Lower lobe of right lung (tissue), 2 donors: ENCODE data around the gene TADA3. TPM values are rescaled to one million over a fixed set of nuclear protein-coding genes. Genes with fewer than 3 reads are reported as not detected.

Source experiments
- ATAC-seq, 2 donors: fragments of 200-7000 bp; cut with Tn5 transposase; one replicate each; pipeline ENCODE4 v1.9.1; 2020 to 2022; ENCODE audit warnings: mild to moderate bottlenecking in 2 of 2, moderate library complexity in 2 of 2
- DNase-seq: peaks from one replicate; pipeline ENCODE4 v3.0.0-alpha.2; 2020
- H3K27ac ChIP-seq: fragments of 200-600 bp; one replicate; pipeline ENCODE4 v1.8.0; 2022
- H3K27me3 ChIP-seq: fragments of 200-600 bp; one replicate; pipeline ENCODE4 v1.8.0; 2022; ENCODE audit warnings: low read depth
- H3K36me3 ChIP-seq: fragments of 200-600 bp; one replicate; pipeline ENCODE4 v1.8.0; 2022; ENCODE audit warnings: mild to moderate bottlenecking
- H3K4me1 ChIP-seq: fragments of 200-600 bp; one replicate; pipeline ENCODE4 v1.8.0; 2022
- H3K4me3 ChIP-seq: fragments of 200-600 bp; one replicate; pipeline ENCODE4 v1.8.0; 2022; ENCODE audit warnings: mild to moderate bottlenecking
- H3K9me3 ChIP-seq: fragments of 200-600 bp; one replicate; pipeline ENCODE4 v1.8.0; 2022
- intact Hi-C: fragments of 100-400 bp; cut with DNase I; formaldehyde crosslinking; loops from one replicate; pipeline ENCODE4 v1.11.0; 2022
- total RNA-seq: library from RNA; stranded (reverse); fragmentation: NEBNext Ultra II Directional; extraction: Animal tissue kit (Norgen Biotek cat#: 25700); gene quantifications from one replicate; pipeline ENCODE4 v1.2.1, GENCODE V29; 2021
- TF ChIP-seq, protein P1 (sequence below): fragments of 200-600 bp; IDR thresholded peaks from one replicate; pipeline ENCODE4 v1.8.0; 2022; ENCODE audit warnings: antibody characterized with exemption, mild to moderate bottlenecking
- donor health status: DM: no; HTN: yes; CAD: no; lungs with severe emphysema.

TADA3 gene
- total RNA-seq, 1 donor from 2014 or later, result 53.8 TPM

DNA sequence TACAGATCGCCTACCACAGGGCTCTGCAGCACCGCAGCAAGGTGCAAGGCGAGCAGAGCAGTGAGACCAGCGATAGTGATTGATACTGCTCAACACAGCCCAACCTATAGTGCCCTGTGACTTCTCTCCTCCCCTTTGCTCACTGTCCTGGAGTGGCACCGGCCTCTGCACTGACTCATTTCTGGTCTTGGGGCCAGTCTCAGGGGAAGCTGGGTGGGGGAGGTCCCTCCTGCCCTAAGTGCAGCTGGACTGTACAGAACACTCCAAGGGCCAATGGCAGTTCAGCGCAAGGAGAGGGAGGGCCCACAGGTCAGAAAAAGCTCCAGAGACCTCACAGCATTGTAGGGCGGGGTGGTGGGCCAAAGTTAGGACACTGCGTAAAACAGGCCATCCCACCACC is 45.0 kb downstream of the TADA3 start:
- Histone ChIP-seq H3K4me1 (peaks cover 26% of the 10 kb centered on the region), H3K36me3 (peaks cover 72% of the 10 kb centered on the region), H3K4me3 (no peak overlapping the region), H3K27ac (no peak overlapping the region), H3K9me3 (no peaks in the 10 kb centered on the region), H3K27me3 (no peaks in the 10 kb centered on the region)
- intact Hi-C loops, result no loop called here
- ATAC-seq, result no peak
- DNase-seq, result no peak
- TF ChIP-seq, protein P1, sequence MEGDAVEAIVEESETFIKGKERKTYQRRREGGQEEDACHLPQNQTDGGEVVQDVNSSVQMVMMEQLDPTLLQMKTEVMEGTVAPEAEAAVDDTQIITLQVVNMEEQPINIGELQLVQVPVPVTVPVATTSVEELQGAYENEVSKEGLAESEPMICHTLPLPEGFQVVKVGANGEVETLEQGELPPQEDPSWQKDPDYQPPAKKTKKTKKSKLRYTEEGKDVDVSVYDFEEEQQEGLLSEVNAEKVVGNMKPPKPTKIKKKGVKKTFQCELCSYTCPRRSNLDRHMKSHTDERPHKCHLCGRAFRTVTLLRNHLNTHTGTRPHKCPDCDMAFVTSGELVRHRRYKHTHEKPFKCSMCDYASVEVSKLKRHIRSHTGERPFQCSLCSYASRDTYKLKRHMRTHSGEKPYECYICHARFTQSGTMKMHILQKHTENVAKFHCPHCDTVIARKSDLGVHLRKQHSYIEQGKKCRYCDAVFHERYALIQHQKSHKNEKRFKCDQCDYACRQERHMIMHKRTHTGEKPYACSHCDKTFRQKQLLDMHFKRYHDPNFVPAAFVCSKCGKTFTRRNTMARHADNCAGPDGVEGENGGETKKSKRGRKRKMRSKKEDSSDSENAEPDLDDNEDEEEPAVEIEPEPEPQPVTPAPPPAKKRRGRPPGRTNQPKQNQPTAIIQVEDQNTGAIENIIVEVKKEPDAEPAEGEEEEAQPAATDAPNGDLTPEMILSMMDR, result no peak

DNA sequence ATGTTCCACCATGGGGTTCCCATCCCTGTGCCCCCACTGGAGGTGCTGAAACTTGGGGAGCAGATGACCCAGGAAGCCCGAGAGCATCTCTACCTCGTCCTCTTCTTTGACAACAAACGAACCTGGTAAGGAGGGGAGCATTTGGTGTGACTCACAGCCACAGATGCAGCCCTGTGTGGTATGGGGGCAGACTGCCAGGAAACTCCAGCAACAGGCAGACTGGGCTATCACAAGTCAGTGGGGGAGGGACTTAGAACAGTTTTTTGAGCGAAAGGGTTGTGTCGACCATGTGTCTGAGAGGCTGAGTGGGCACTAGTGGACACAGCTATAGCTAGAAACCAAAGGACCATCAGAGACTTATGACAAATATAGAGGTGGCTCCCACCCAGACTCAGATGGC is 45.9 kb downstream of the TADA3 start:
- peaks cover 19% of the 10 kb centered on the region for H3K4me1 ChIP-seq
- no peaks in the 10 kb centered on the region for H3K9me3 ChIP-seq
- ATAC-seq (no peak), DNase-seq (no peak)
- no peaks in the 10 kb centered on the region for H3K27me3 ChIP-seq
- no peak overlapping the region for H3K27ac ChIP-seq
- intact Hi-C loops, result no loop called here
- H3K36me3 ChIP-seq, result peaks cover 72% of the 10 kb centered on the region
- no peak overlapping the region for H3K4me3 ChIP-seq
- TF ChIP-seq, protein P1, result no peak

DNA sequence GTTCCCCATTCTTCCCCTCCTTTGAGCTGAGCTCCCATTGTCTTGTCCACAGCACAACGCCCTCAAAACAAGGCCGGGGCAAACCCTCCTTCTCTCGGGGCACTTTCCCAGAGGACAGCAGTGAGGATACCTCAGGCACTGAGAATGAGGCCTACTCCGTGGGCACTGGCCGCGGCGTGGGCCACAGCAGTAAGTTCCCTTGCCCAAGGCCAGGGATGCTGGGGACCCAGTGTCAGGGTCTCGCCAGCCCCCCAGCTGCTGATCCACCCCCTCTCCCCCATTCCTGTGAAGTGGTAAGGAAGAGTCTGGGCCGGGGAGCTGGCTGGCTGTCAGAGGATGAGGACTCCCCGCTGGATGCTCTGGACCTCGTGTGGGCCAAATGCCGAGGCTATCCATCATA is 46.8 kb downstream of the TADA3 start:
- Histone ChIP-seq H3K4me3 (no peak overlapping the region), H3K27me3 (no peaks in the 10 kb centered on the region), H3K36me3 (peaks cover 80% of the 10 kb centered on the region), H3K4me1 (peaks cover 11% of the 10 kb centered on the region), H3K9me3 (no peaks in the 10 kb centered on the region), H3K27ac (no peak overlapping the region)
- no peak for ATAC-seq
- intact Hi-C loops, result no loop called here
- TF ChIP-seq, protein P1, result no peak
- DNase-seq, result no peak

DNA sequence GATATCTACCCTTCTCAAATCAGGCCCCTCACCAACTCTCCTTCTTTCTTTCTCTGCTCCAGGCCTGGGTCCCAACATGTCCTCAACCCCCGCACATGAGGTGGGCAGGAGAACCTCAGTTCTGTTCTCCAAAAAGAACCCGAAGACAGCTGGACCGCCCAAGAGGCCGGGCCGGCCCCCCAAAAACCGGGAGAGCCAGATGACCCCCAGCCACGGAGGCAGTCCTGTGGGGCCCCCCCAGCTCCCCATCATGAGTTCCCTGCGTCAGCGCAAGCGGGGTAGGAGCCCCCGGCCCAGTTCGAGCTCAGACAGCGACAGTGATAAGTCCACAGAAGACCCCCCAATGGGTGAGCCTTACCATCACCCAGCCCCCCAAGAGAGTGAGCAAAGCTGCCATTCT is 48.1 kb downstream of the TADA3 start:
- no peak for DNase-seq
- no peaks in the 10 kb centered on the region for H3K9me3 ChIP-seq
- no peak overlapping the region for H3K27ac ChIP-seq
- TF ChIP-seq, protein P1, result no peak
- H3K4me1 ChIP-seq, result peaks cover 5% of the 10 kb centered on the region
- intact Hi-C loops, result no loop called here
- no peaks in the 10 kb centered on the region for H3K27me3 ChIP-seq
- ATAC-seq, result no peak
- peaks cover 93% of the 10 kb centered on the region for H3K36me3 ChIP-seq
- no peak overlapping the region for H3K4me3 ChIP-seq

DNA sequence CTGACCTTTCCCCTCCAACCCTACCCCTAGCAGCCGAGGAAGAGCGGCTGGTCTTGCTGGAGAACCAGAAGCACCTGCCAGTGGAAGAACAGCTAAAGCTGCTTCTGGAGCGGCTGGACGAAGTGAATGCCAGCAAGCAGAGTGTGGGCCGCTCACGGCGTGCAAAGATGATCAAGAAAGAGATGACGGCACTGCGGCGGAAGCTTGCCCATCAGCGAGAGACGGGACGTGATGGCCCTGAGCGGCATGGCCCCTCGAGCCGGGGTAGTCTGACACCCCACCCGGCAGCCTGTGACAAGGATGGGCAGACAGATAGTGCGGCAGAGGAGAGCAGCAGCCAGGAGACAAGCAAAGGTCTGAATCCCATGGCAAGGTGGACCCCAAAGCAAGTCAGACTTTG is 48.7 kb downstream of the TADA3 start:
- Histone ChIP-seq H3K36me3 (peaks cover 99% of the 10 kb centered on the region), H3K4me1 (no peaks in the 10 kb centered on the region), H3K27ac (no peak overlapping the region), H3K27me3 (no peaks in the 10 kb centered on the region), H3K9me3 (no peaks in the 10 kb centered on the region), H3K4me3 (no peak overlapping the region)
- DNase-seq (no peak), ATAC-seq (no peak)
- intact Hi-C loops, result no loop called here
- TF ChIP-seq, protein P1, result no peak

DNA sequence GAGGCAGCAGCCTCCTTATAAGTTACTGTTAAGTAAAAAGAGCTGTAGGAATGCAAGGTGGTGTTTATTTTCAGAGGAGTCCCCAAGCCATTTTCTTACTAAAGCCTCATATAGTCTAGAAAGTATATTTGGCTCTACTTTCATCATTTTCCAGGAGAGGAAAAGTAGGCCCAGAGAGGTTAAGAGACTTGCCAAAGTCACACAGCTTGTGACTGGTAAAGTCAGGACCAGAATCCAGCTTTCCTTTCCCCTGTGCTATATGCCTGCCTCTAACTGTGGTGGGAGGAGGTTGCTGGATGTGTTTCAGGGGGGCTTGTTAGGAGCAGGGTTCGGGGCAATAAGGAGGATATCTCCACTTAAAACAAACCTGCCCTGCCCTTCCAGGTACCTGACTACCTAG is 49.7 kb downstream of the TADA3 start:
- Histone ChIP-seq H3K27me3 (no peaks in the 10 kb centered on the region), H3K4me1 (no peaks in the 10 kb centered on the region), H3K27ac (no peak overlapping the region), H3K36me3 (peaks cover 100% of the 10 kb centered on the region), H3K9me3 (no peaks in the 10 kb centered on the region), H3K4me3 (no peak overlapping the region)
- DNase-seq (no peak), ATAC-seq (no peak)
- TF ChIP-seq, protein P1, result no peak
- intact Hi-C loops, result no loop called here
